ENCODE measurements around the gene GALNT17. TPM values are rescaled to one million over a fixed set of nuclear protein-coding genes. Genes with fewer than 3 reads are reported as not detected.

Gene GALNT17
- total RNA-seq, 1 experiment from 2014 or later = not detected

- no peaks in the 10 kb centered on the region for H3K9me3 ChIP-seq (ENCODE audit: control insufficient read depth, insufficient read depth, low read depth, low read length)
- CTCF ChIA-PET = interaction anchor here (0.5 kb wide), 1 partner anchor 474 kb away, joined by 3 read pairs; no protein-coding TSS in a partner anchor
- intact Hi-C loops (cut with micrococcal nuclease; ENCODE audit: unreplicated experiment) = loop anchor here (10.0 kb wide), 1 partner anchor 61 kb away; no protein-coding TSS in a partner anchor
- no peak overlapping the region for H3K4me3 ChIP-seq (ENCODE audit: low read depth in 2 of 2, low read length in 2 of 2)
- in situ Hi-C loops (cut with HindIII; ENCODE audit: low pct_unique_long_range_greater_than_20kb, low sequenced_read_pairs) = no loop called here
- POLR2A ChIA-PET = no interaction called here
- TF ChIP-seq REST (IDR thresholded peaks at IDR 0.05; ENCODE audit: insufficient read depth in 1 of 2, low read depth in 2 of 2, low read length in 1 of 2) = no peak
- no peak for TF ChIP-seq SIN3A (IDR thresholded peaks at IDR 0.05; ENCODE audit: borderline replicate concordance, insufficient read depth, low read depth, low read length)
- TF ChIP-seq TCF7L2 (IDR thresholded peaks at IDR 0.05; ENCODE audit: low read depth, low read length) = no peak
- no peak for TF ChIP-seq CTCF (IDR thresholded peaks at IDR 0.05)
- no peak for TF ChIP-seq POLR2AphosphoS5 (IDR thresholded peaks at IDR 0.05; ENCODE audit: low read depth, low read length)
- no peaks in the 10 kb centered on the region for H3K4me1 ChIP-seq (ENCODE audit: control insufficient read depth, insufficient read depth, low read length)
- ATAC-seq = no peak
- H3K27ac ChIP-seq (ENCODE audit: low read length) = no peak overlapping the region
- H3K36me3 ChIP-seq (ENCODE audit: control insufficient read depth, insufficient read depth, low read length) = no peaks in the 10 kb centered on the region
- no TSS peak for BruUV-seq (replicated peaks)
- H3K27me3 ChIP-seq (ENCODE audit: control insufficient read depth, insufficient read depth, low read length) = no peaks in the 10 kb centered on the region
- DNase-seq (ENCODE audit: low read depth, low spot score) = no peak
Measured at GRCh38 chr7:71753956-71754664, 622.2 kb downstream of the GALNT17 start.

GRCh38 chr7:71754828-71755227, 622.9 kb downstream of the GALNT17 start:
- no peak for ATAC-seq
- POLR2A ChIA-PET = no interaction called here
- Histone ChIP-seq H3K4me1 (ENCODE audit: control insufficient read depth, insufficient read depth, low read length) (no peaks in the 10 kb centered on the region), H3K9me3 (ENCODE audit: control insufficient read depth, insufficient read depth, low read depth, low read length) (no peaks in the 10 kb centered on the region), H3K36me3 (ENCODE audit: control insufficient read depth, insufficient read depth, low read length) (no peaks in the 10 kb centered on the region), H3K27me3 (ENCODE audit: control insufficient read depth, insufficient read depth, low read length) (no peaks in the 10 kb centered on the region), H3K4me3 (ENCODE audit: low read depth in 2 of 2, low read length in 2 of 2) (no peak overlapping the region), H3K27ac (ENCODE audit: low read length) (no peak overlapping the region)
- intact Hi-C loops (cut with micrococcal nuclease; ENCODE audit: unreplicated experiment) = loop anchor here (5.0 to 10.0 kb wide), 2 partner anchors 60 to 737 kb away; no protein-coding TSS in a partner anchor
- TF ChIP-seq CTCF (IDR thresholded peaks at IDR 0.05) = no peak
- TF ChIP-seq REST (IDR thresholded peaks at IDR 0.05; ENCODE audit: insufficient read depth in 1 of 2, low read depth in 2 of 2, low read length in 1 of 2) = no peak
- no peak for TF ChIP-seq SIN3A (IDR thresholded peaks at IDR 0.05; ENCODE audit: borderline replicate concordance, insufficient read depth, low read depth, low read length)
- TF ChIP-seq TCF7L2 (IDR thresholded peaks at IDR 0.05; ENCODE audit: low read depth, low read length) = no peak
- TF ChIP-seq POLR2AphosphoS5 (IDR thresholded peaks at IDR 0.05; ENCODE audit: low read depth, low read length) = no peak
- CTCF ChIA-PET = no interaction called here
- no TSS peak for BruUV-seq (replicated peaks)
- DNase-seq (ENCODE audit: low read depth, low spot score) = no peak
- in situ Hi-C loops (cut with HindIII; ENCODE audit: low pct_unique_long_range_greater_than_20kb, low sequenced_read_pairs) = no loop called here
